NCI-H526 treated with DMSO at 0.1 percent for 48 hours (cell line): ENCODE data around the gene RALA.
"Not testable (repeated sequence)": the region's sequence is repeated elsewhere in the genome, so short reads cannot be mapped to it uniquely, and the experiment has no call there.

Experiments used
- DNase-seq: peaks from one replicate; lab custom pipeline; 2025; lab: John Stamatoyannopoulos, UW

RALA gene

DNA sequence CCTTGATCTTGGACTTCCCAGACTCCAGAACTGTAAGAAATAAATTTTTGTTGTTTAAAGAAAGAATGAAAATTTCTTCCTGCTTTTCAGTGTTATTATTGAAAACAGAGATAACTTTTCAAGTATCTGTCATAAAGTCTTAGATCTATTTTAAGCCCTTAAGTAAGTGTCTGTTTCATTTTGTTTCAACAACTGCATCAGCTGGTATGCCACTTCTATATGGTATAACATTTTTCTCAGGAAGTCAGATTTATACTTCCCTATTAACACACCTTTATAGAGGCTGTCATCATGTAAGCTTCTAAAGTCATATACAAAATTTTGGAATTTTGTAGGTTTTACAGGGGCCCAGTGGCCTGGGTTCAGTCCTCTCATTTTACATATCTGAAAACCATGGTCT, 24.4 kb downstream of the RALA start:
- no peak for DNase-seq

DNA sequence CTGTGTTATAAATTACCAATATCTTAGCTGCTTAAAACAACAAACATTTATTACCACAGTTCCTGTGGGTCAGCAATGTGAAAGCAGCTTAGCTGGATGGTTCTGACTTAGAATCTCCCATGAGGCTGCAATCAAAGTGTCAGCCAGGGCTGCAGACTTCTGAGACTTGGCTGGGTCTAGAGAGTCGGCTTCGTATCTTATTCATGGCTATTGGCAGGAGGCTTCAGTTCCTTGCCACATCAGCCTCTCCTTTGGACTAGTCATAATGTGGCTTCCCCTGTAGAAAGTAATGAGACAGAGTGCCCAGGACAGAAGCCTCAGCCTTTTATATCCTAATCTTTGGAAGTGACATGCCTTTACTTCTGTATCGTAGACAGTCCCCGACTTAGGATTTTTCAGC, 27.3 kb downstream of the RALA start:
- no peak for DNase-seq

DNA sequence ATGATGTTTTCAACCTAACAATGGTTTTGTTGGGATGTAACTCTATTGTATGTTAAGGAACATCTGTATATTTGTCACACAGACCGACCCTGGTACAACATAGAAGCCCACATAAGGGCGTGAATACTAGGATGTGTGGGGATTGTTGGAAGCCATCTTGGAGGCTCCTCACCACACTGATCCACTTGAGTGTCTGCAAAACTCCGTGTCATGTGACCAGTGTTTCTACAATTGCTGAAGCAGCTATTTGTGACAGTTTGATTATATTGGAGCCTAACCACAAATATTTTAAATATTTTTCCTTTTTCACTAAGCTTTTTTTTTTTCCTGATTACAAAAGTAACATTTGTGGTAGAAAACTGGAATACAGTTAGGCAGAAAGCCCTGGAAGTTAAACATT, 27.9 kb downstream of the RALA start:
- no peak for DNase-seq

DNA sequence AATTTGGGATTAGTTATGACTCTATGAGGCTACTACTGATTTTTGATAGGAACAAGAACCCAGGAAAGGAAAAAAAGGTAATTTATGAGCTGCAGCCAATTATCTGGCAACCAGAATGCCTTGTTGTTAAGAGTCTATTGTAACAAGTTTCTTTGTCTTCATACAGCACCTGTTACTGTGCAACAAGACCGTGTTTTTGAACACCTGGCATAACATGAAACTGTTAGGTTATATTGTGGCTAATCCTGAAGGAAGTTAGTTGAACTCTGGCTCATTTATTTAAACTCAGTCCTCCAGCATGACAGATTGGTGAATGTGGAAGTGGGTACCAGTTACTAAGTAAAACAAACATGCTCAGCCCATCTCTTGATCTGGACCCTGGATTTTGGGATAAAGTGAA, 33.0 kb downstream of the RALA start:
- no peak for DNase-seq

DNA sequence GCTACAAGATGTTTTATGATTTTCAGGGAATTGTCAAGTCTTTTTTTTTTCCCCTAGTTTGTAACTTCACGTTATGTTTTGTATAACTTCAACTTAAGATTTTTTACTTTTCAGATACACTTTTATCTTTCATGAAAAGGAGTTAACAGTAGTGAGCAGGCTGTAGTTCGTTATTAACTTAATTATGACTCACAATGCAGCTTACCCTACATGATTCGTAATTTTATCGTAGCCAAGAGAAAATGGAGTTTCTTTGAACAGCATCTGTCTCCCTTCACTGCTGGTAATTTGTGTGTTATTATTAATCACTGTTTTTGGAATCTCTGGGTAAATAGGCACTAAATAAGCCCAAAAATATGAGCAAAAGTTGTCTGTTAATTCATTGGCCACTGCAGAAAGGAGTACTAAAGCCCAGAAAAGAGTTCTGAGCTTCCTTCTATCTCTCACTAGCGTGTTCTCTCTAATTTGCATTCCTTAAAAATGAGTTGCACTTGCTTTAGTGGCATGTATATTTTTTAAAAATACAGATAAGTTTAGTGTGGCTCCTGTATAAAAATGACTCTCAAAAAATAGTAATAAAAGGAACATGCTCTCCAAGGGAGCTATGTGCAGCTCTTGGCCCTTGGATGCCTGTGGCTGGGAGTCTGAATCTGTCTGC, 36.1 kb downstream of the RALA start:
- DNase-seq, result no peak

DNA sequence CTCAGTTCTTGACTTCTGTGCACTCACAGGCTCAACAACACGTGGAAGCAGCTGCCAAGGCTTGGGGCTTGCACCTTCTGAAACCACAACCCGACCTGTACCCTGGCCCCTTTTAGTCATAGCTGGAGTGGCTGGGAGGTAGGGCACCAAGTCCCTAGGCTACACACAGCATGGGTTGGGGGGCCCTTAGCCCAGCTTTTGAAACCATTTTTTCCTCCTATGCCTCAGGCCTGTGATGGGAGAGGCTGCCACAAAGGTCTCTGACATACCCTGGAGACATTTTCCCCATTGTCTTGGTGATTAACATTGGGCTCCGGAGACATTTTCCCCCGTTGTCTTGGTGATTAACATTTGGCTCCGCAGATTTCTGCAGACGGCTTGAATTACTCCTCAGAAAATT, 38.6 kb downstream of the RALA start:
- no peak for DNase-seq

DNA sequence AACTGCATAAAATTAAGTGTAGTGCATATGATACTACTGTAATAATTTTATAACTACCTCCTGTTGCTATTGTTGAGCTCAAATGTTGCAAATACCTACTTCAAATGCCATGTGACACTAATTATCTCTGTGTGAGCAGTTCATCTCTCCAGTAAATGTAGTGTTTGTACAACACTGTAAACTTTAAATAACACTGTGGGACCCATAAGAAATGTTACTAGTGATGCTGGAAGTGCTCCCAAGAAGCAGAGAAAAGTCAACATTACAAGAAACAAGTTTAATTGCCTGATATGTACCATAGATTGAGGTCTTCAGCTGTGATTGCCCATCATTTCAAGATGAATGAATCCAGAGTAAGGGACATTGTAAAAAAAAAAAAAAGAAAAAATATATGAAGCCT, 39.9 kb downstream of the RALA start:
- DNase-seq, result no peak

DNA sequence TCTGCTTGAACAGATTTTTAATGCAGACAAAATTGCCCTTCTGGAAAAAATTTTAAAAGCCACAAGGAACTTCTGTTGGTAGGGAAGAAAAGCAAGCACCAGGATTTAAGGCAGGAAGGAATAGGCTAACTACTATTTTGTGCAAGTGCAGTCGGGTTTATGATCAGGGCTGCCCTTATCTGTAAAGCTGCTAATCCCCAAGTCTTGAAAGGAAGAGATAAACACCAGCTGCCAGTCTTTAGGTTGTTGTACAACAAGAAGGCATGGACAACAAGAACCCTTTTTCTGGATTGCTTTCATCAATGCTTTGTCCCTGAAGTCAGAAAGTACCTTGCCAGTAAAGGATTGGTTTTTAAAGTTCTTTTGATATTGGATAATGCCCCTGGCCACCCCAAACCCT, 40.7 kb downstream of the RALA start:
- no peak for DNase-seq

DNA sequence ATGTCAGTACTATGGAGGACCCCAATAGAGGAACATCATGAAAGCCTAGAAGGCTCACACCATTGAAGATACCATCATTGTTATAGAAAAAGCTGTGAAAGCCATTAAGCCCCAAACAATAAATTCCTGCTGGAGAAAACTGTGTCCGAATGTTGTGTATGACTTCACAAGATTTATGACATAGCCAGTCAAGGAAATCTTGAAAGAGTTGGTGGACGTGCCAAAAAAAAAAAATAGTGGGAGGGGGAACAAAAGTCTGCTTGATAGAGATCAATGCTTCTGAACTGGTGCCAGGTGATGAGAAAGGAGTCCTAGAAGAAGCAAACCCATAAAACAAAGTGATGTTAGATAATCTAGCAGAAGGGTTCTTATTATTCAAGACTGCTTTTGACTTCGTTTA, 41.2 kb downstream of the RALA start:
- DNase-seq, result no peak

DNA sequence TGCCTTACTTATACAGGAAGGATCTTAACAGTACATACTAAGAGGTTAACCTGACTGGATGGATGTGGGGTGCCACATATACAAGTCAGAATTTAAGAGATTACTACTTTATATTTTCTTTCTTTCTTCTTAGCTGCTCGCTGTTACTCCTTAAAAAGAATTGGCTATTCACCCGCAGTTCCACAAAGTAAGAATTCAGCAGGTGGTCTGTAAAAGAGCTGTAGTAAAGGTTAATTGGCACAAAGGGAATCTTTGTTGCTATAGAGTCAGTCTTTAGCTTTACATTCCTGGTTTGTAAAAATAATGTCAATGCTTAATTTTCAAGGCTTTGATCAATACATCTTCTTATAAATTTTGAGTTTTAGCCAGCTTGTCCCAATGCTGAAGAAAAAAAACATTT, 43.2 kb downstream of the RALA start:
- no peak for DNase-seq

DNA sequence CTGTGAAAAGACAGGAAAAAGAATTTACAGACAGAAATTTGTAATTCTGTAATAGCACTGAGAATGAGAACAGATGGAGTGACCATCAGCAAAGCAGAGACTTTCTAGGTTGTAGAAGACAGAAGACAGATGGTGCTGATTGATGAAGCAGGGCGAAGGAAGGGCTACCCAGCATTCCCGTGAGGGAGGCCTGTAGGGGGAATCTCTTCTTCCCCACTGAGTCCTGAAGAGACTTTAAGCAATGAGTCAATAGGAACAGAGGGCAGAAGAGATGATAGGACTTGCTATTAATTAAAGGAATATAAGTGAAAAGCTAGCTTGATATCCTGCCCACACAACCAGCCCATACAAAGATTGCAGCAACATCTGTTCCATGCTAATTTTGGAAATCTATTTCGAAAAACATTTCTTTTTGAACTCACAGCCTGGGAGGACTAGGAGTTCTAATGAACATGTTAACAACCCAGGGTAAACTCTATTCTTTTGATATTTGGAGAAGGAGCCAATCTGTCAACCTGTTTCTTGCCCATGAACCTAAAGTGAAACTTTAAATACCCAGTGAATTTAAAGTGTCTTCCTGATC, 44.1 kb downstream of the RALA start:
- no peak for DNase-seq

DNA sequence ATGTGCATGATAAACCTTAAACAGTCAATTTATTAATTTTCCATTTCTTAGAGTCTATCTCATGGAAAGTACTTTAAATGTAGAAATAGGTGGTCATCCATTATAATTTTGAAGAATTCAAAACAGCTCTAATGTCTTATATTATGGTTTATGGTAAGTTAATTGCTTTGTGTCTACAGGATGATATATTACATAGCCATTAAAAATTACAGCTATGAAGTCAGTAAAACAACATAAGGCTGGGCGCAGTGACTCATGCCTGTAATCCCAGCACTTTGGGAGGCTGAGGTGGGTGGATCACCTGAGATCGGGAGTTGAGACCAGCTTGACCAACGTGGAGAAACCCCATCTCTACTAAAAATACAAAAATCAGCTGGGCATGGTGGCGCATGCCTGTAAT, 44.9 kb downstream of the RALA start:
- not testable (repeated sequence) for DNase-seq

DNA sequence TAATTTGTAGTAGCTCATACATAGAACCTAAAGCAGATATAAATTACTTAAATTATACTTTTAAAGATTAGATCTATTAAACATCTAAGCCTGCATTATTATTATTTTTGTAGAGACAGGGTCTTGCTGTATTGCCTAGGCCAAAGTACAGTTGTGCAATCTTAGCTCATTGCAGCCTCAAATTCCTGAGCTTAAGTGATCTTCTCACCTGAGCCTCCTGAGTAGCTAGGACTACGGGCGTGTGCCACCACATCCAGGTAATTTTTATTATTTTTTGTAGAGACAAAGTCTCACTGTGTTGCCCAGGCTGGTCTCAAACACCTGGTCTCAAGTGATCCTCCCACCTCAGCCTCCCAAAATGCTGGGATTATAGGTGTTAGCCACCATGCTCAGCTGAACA, 46.7 kb downstream of the RALA start:
- no peak for DNase-seq

DNA sequence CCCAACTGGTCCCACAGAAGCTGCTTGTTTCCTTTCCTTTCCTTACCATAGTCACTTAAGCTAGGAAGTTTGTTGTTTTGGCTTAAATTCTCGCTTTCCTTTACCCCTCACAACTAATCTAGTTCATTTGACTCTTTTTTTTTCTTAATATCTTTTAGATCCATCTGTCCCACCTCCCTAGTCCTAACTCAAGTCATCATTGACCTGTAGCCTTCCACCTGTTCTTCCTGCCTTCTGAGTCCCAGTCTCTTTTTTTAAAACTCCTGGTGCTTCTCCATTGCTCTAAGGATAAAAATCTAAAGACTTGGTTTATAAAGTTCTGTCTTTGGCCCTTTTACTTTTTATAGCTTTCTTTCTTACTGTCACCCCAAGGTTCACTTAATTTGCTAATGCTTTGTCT, 47.6 kb downstream of the RALA start:
- DNase-seq, result no peak

DNA sequence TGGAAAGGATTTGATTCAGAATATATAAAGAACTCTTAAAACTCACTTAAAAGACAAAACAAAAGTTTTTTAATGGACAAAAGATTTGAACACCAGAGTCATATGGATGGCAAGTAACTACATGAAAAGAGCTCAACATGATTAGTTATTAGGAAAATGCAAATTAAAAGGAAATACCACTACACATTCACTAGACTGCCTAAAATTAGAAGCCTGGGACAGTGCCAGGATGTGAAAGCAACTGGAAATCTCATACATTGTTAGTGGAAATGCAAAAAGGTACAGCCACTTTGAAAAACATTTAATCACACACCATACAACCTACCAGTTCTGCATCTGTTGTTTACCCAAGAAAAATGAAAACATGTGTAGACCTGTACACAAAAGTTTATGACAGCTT, 48.8 kb downstream of the RALA start:
- no peak for DNase-seq

DNA sequence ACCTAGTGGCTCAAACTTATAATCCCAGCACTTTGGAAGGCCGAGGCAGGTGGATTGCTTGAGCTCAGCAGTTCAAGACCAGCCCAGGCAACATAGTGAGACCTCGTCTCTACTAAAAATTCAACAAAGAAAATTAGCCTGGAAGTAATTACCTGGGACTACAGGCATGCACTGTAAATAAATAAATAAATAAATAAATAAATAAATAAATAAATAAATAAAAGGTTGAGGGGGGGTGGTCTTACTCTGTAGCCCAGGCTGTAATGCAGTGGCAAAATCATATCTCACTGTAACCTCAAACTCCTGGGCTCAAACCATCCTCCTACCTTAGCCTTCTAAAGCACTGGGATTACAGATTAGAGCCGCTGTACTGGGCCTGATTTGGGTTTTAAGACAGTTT, 50.5 kb downstream of the RALA start:
- no peak for DNase-seq

DNA sequence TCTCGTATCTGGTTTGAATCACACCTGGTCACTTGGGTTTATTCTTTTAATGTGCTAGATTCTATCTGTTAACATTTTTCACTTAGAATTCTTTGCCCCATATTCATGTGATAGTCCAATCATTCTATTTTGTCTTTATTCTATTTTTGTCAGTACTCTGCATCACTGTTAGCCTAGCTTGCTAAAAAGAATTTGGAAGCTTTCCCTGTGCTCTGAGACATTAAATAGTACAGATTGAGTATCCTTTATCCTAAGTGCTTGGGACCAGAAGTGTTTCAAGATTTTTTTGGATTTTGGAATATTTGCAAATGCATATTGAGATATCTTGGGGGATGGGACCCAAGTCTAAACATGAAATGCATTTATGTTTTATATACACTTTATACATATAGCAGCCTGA, 51.0 kb downstream of the RALA start:
- DNase-seq, result no peak

DNA sequence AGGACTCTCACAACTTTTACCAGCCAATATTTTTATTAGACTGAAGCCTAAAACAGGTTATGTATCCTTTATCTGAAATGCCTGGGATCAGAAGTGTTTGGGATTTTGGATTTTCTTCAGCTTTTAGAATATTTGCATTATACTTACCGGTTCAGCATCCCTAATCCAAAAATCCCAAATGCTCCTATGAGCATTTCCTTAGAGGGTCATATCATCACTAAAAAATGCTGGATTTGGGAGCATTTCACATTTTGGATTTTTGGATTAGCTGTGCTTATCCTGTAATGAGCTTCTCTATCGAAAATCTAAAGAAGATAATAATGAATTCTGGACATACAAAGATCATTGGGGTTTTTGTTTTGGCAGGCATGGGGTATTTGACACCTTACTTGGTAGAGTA, 53.0 kb downstream of the RALA start:
- DNase-seq, result no peak

DNA sequence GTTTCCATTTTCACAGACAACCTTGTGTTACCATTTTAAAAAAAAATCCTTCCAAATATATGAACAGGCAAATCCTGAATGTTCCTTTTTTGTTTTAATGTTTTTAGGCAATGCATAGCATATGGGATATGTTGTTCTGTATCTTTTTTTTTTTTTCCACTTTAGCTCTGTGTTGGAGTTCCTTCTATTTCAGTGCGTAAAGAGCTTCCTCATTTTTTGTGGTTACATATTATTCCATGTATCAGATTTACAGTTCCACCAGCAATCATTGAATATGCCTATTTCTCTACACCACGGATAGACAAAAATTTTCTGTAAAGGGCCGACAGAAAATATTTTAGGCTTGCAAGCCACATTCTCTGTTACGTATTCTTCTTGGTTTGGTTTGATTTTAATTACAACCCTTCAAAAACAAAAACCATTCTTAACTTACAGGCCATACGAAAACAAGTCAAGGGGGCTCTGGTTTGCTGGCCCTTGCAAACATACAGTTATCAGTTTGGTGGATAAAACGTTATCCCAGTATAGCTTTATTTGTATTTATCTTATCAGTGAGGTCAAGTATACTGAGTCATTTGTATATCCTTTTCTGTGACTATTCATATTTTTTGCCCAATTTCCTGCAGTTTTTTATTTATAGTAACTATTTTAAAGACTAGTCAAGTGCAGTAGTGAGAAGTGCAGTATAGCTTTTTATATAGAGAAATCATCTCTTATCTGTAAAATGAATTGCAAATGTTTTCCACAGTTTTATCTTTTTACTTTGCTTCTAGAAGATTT, 55.7 kb downstream of the RALA start:
- no peak for DNase-seq

DNA sequence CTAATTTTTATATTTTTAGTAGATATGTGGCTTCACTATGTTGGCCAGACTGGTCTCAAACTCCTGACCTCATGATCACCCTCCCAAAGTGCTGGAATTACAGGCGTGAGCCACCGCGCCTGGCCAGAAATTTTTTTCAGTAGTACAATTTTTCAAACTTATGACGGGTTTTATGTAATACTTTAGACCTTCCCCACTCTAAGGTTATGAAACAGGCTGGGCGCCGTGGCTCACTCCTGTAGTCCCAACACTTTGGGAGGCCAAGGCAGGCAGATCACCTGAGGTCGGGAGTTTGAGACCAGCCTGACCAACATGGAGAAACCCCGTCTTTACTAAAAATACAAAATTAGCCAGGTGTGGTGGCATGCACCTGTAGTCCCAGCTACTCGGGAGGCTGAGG, 56.5 kb downstream of the RALA start:
- not testable (repeated sequence) for DNase-seq

DNA sequence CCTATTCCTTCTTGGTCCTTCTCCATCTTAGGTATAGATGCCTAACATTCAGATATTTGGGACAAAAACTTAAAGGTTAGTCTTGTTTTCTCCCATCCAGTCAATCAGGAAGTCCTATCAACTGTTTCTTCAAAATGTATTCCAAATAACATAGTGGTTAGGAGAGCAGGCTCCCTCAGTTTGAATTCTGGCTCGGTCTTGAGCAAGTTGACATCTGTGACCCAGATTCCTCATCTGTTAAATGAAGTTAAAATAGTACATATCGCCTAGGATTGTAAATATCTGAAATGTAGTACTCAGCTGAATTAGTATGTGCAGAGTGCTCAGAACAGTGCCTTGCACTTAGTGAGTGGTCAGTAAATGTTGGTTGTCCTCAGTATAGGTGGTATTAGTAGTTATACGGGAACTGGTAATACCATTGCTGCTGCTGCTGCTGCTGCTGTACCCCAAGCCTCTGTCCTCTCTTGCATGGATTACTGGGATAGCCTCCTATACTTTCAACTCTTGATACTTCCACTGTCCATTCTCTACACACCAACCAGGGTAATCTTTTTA, 58.6 kb downstream of the RALA start:
- DNase-seq, result no peak

DNA sequence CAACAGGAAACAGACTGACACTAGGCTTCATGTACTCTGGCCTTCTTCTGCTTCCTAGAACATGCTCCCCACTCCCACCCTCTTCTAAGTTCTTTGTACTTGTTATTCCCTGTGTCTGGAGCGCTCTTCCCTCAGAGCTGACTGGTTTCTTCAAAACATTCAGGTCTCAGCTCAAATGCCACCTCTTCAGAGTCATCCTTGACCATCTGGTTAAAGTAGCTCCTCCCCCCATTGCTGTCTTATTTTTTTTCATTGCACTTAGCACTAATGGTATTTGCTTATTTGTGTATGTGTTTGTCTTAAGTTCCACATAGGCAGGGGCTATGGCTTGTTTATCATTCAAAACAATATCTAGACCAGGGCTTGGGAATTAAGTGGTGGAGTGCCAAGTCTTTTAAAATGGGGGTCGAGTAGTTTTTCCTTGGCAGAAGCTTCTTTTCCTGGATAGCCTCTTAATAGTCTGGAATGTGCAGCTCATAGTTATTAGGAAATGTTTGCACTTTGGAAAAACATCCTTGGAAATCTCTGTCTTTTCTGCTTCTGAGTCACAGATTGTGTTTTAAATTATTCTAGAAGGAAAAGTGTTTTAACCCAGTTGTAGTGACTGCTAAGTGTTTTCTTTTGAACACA, 60.0 kb downstream of the RALA start:
- no peak for DNase-seq
